ENCODE results near the gene LTV1. TPM values are rescaled to one million over a fixed set of nuclear protein-coding genes. Genes with fewer than 3 reads are reported as not detected.
"Not testable (repeated sequence)": the region's sequence is repeated elsewhere in the genome, so short reads cannot be mapped to it uniquely, and the experiment has no call there.

Gene LTV1
- total RNA-seq, 1 donor from 2014 or later = 25.4 TPM

DNA sequence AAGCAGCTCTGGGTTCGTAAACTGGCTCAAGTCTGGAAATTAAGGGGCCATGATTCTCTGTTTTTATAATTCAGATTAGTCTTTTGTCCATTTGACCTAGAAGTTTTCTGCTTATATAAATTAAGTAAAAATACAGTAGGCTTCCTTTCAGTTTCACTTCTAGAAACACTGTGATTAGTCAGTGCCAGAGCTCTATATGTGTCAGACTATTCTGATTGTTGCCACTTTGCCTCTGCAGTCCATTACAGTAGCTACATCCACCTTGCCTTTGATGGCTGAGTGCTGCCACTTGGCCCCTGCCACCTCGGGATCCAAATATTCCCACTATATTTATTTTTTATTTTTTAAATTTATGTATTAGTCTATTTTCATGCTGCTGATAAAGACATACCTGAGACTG is 29.1 kb downstream of the LTV1 start:
- Mint-ChIP-seq H3K36me3 (ENCODE audit: low read depth, unreplicated experiment) (no peaks in the 10 kb centered on the region), H3K27me3 (ENCODE audit: low read depth, unreplicated experiment) (no peaks in the 10 kb centered on the region), H3K27ac (ENCODE audit: unreplicated experiment) (no peak overlapping the region), H3K4me3 (ENCODE audit: unreplicated experiment) (no peak overlapping the region), H3K4me1 (ENCODE audit: low read depth, unreplicated experiment) (no peaks in the 10 kb centered on the region), H3K9me3 (ENCODE audit: unreplicated experiment) (peaks cover 14% of the 10 kb centered on the region)
- Histone ChIP-seq H2AFZ (ENCODE audit: low read depth, low read length) (no peak overlapping the region), H3K79me2 (ENCODE audit: insufficient read depth, low read length) (no peaks in the 10 kb centered on the region), H3K27me3 (ENCODE audit: insufficient read depth, low read length) (no peaks in the 10 kb centered on the region), H3K36me3 (ENCODE audit: insufficient read depth, low read length) (no peaks in the 10 kb centered on the region), H3K4me3 (ENCODE audit: insufficient read depth, low read depth, low read length) (no peak overlapping the region), H3K9ac (ENCODE audit: low read length) (no peak overlapping the region), H3K9me3 (ENCODE audit: insufficient read depth, low read depth, low read length) (no peaks in the 10 kb centered on the region), H3K4me2 (ENCODE audit: low read length) (no peak overlapping the region), H4K20me1 (ENCODE audit: insufficient read depth, low read length) (no peaks in the 10 kb centered on the region), H3K4me1 (ENCODE audit: insufficient read depth, low read length) (no peaks in the 10 kb centered on the region), H3K27ac (ENCODE audit: low read depth, low read length) (no peak overlapping the region)
- no peak for TF ChIP-seq EZH2 (IDR thresholded peaks at IDR 0.05; ENCODE audit: insufficient read depth, low read length)
- TF ChIP-seq, protein P1, sequence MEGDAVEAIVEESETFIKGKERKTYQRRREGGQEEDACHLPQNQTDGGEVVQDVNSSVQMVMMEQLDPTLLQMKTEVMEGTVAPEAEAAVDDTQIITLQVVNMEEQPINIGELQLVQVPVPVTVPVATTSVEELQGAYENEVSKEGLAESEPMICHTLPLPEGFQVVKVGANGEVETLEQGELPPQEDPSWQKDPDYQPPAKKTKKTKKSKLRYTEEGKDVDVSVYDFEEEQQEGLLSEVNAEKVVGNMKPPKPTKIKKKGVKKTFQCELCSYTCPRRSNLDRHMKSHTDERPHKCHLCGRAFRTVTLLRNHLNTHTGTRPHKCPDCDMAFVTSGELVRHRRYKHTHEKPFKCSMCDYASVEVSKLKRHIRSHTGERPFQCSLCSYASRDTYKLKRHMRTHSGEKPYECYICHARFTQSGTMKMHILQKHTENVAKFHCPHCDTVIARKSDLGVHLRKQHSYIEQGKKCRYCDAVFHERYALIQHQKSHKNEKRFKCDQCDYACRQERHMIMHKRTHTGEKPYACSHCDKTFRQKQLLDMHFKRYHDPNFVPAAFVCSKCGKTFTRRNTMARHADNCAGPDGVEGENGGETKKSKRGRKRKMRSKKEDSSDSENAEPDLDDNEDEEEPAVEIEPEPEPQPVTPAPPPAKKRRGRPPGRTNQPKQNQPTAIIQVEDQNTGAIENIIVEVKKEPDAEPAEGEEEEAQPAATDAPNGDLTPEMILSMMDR (IDR thresholded peaks at IDR 0.05; ENCODE audit: insufficient read depth, low read depth, low read length) = no peak
- FAIRE-seq (no peak), DNase-seq (ENCODE audit: low read depth) (no peak)

DNA sequence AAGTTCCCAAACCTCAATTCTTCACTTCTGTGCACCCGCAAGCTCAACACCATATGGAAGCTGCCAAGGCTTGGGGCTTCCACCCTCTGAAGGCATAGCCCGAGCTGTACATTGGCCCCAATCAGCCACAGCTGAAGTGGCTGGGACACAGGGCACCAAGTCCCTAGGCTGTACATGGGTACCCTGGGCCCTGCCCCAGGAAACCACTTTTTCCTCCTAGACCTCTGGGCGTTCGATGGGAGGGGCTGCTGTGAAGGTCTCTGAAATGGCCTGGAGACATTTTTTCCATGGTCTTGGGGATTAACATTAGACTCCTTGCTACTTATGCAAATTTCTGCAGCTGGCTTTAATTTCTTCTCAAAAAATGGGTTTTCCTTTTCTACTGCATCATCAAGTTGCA is 30.5 kb downstream of the LTV1 start:
- not testable (repeated sequence) for H3K4me3 Mint-ChIP-seq (ENCODE audit: unreplicated experiment); H3K36me3 ChIP-seq (ENCODE audit: insufficient read depth, low read length); H3K79me2 ChIP-seq (ENCODE audit: insufficient read depth, low read length); H3K27me3 Mint-ChIP-seq (ENCODE audit: low read depth, unreplicated experiment); H3K27ac ChIP-seq (ENCODE audit: low read depth, low read length); H2AFZ ChIP-seq (ENCODE audit: low read depth, low read length); H3K27ac Mint-ChIP-seq (ENCODE audit: unreplicated experiment); H3K4me2 ChIP-seq (ENCODE audit: low read length); H3K27me3 ChIP-seq (ENCODE audit: insufficient read depth, low read length); H4K20me1 ChIP-seq (ENCODE audit: insufficient read depth, low read length); H3K9ac ChIP-seq (ENCODE audit: low read length); H3K9me3 ChIP-seq (ENCODE audit: insufficient read depth, low read depth, low read length); H3K4me1 ChIP-seq (ENCODE audit: insufficient read depth, low read length); H3K36me3 Mint-ChIP-seq (ENCODE audit: low read depth, unreplicated experiment); FAIRE-seq; DNase-seq (ENCODE audit: low read depth); H3K4me3 ChIP-seq (ENCODE audit: insufficient read depth, low read depth, low read length); H3K4me1 Mint-ChIP-seq (ENCODE audit: low read depth, unreplicated experiment)
- H3K9me3 Mint-ChIP-seq (ENCODE audit: unreplicated experiment) = peaks cover 15% of the 10 kb centered on the region

DNA sequence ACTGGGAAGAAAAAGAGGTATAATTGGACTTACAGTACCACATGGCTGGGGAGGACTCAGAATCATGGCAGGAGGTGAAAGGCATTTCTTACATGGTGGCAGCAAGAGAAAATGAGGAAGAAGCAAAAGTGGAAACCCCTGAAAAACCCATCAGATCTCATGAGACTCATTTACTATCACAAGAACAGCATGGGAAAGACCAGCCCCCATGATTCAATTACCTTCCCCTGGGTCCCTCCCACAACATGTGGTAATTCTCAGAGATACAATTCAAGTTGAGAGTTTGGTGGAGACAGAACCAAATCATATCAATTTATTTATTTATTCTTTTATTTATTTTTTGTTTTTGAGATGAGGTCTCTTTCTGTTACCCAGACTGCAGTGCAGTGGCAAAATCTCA is 31.4 kb downstream of the LTV1 start:
- H3K27me3 Mint-ChIP-seq (ENCODE audit: low read depth, unreplicated experiment); H4K20me1 ChIP-seq (ENCODE audit: insufficient read depth, low read length); H2AFZ ChIP-seq (ENCODE audit: low read depth, low read length); H3K79me2 ChIP-seq (ENCODE audit: insufficient read depth, low read length); FAIRE-seq; H3K4me1 ChIP-seq (ENCODE audit: insufficient read depth, low read length); H3K4me3 Mint-ChIP-seq (ENCODE audit: unreplicated experiment); H3K4me1 Mint-ChIP-seq (ENCODE audit: low read depth, unreplicated experiment); H3K4me2 ChIP-seq (ENCODE audit: low read length); H3K27ac ChIP-seq (ENCODE audit: low read depth, low read length); H3K9me3 ChIP-seq (ENCODE audit: insufficient read depth, low read depth, low read length); DNase-seq (ENCODE audit: low read depth); H3K9ac ChIP-seq (ENCODE audit: low read length); H3K27ac Mint-ChIP-seq (ENCODE audit: unreplicated experiment); H3K36me3 ChIP-seq (ENCODE audit: insufficient read depth, low read length); H3K27me3 ChIP-seq (ENCODE audit: insufficient read depth, low read length); H3K4me3 ChIP-seq (ENCODE audit: insufficient read depth, low read depth, low read length); H3K36me3 Mint-ChIP-seq (ENCODE audit: low read depth, unreplicated experiment): not testable (repeated sequence)
- H3K9me3 Mint-ChIP-seq (ENCODE audit: unreplicated experiment) = peaks cover 20% of the 10 kb centered on the region

All from astrocyte (in vitro differentiated cells and primary cell).